Osteoblast (primary cell): ENCODE data around the gene BHLHE23. TPM values are rescaled to one million over a fixed set of nuclear protein-coding genes. Genes with fewer than 3 reads are reported as not detected.

Source experiments
- DNase-seq: peaks from one replicate; pipeline ENCODE4 v3.0.0; 2011; ENCODE audit warnings: low spot score, mixed read lengths; ENCODE audit not compliant: insufficient read length; ENCODE audit errors: missing footprints
- H2AFZ ChIP-seq: 2 replicates; pipeline ENCODE4 v1.6.0; 2011; ENCODE audit warnings: mild to moderate bottlenecking, low read length
- H3K27ac ChIP-seq: 2 replicates; pipeline ENCODE4 v1.5.1; 2011; ENCODE audit warnings: mild to moderate bottlenecking, low read depth, low read length, moderate library complexity
- H3K27me3 ChIP-seq: 2 replicates; pipeline ENCODE4 v1.6.0; 2012; ENCODE audit warnings: mild to moderate bottlenecking, control low read depth, inconsistent platforms, low read length, moderate library complexity; ENCODE audit not compliant: insufficient read depth
- H3K36me3 ChIP-seq: 2 replicates; pipeline ENCODE4 v1.5.1; 2011; ENCODE audit warnings: mild to moderate bottlenecking, low read length, control low read depth, moderate library complexity; ENCODE audit not compliant: insufficient read depth
- H3K4me1 ChIP-seq: 2 replicates; pipeline ENCODE4 v1.5.1; 2011; ENCODE audit warnings: mild to moderate bottlenecking, low read length, control low read depth, moderate library complexity; ENCODE audit not compliant: insufficient read depth
- H3K4me2 ChIP-seq: 2 replicates; pipeline ENCODE4 v1.6.0; 2011; ENCODE audit warnings: mild to moderate bottlenecking, low read length; ENCODE audit not compliant: insufficient read depth
- H3K4me3 ChIP-seq: fragments of 200-600 bp; sonication (generic); 3 replicates; pipeline ENCODE4 v1.5.1; 2012; ENCODE audit warnings: mild to moderate bottlenecking, low read length, inconsistent platforms; ENCODE audit not compliant: insufficient read depth
- H3K79me2 ChIP-seq: 2 replicates; pipeline ENCODE4 v1.6.0; 2012; ENCODE audit warnings: mild to moderate bottlenecking, low read length, control low read depth, inconsistent platforms; ENCODE audit not compliant: insufficient read depth
- H3K9me3 ChIP-seq: 2 replicates; pipeline ENCODE4 v1.5.1; 2011; ENCODE audit warnings: low read depth, low read length, control low read depth
- H4K20me1 ChIP-seq: 2 replicates; pipeline ENCODE4 v1.6.0; 2012; ENCODE audit warnings: mild to moderate bottlenecking, low read length, control low read depth; ENCODE audit not compliant: insufficient read depth
- total RNA-seq: library from RNA; depleted of rRNA; stranded (reverse); fragments of >200 nt; gene quantifications from 2 replicates; pipeline ENCODE4 v1.2.3, GENCODE V29; 2012
- TF ChIP-seq, protein P1 (sequence below): IDR thresholded peaks from 2 replicates; pipeline ENCODE4 v1.5.1; 2011; ENCODE audit warnings: mild to moderate bottlenecking, low read depth, low read length, moderate library complexity; ENCODE audit errors: extremely low read depth

BHLHE23 gene
- total RNA-seq, 1 donor, result not detected

DNA sequence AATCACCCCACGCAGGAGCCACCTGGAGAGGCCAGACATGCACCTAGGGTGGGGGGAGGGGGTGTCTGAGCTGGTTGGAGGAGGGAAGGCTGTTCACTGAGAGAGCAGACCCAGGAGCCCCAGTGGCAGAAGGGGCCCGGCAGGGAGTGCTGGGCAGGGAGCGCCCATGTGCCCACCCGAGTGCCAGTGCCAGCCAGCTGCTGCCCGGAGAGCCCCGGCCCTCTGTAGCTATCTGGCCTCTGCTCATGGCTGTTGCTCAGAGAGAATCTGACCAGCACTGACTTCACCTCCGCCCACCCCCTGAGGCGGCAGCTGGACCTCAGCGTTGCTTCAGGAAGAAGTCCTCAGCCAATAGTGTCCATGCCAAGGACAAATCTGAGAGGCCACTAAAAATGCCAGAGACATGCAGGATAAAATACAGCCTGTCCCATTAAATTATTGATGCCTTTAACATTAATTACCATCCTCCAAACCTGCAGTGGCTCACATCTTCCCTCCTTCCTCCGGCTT lies 31.5 kb downstream of the BHLHE23 start:
- Histone ChIP-seq H3K79me2 (no peaks in the 10 kb centered on the region), H3K4me1 (no peaks in the 10 kb centered on the region), H3K4me2 (no peak overlapping the region), H3K27ac (no peak overlapping the region), H4K20me1 (peaks cover 2% of the 10 kb centered on the region), H3K36me3 (no peaks in the 10 kb centered on the region), H2AFZ (no peak overlapping the region), H3K27me3 (peaks cover 66% of the 10 kb centered on the region), H3K4me3 (no peak overlapping the region), H3K9me3 (no peaks in the 10 kb centered on the region)
- no peak for DNase-seq
- TF ChIP-seq, protein P1, sequence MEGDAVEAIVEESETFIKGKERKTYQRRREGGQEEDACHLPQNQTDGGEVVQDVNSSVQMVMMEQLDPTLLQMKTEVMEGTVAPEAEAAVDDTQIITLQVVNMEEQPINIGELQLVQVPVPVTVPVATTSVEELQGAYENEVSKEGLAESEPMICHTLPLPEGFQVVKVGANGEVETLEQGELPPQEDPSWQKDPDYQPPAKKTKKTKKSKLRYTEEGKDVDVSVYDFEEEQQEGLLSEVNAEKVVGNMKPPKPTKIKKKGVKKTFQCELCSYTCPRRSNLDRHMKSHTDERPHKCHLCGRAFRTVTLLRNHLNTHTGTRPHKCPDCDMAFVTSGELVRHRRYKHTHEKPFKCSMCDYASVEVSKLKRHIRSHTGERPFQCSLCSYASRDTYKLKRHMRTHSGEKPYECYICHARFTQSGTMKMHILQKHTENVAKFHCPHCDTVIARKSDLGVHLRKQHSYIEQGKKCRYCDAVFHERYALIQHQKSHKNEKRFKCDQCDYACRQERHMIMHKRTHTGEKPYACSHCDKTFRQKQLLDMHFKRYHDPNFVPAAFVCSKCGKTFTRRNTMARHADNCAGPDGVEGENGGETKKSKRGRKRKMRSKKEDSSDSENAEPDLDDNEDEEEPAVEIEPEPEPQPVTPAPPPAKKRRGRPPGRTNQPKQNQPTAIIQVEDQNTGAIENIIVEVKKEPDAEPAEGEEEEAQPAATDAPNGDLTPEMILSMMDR, result no peak

DNA sequence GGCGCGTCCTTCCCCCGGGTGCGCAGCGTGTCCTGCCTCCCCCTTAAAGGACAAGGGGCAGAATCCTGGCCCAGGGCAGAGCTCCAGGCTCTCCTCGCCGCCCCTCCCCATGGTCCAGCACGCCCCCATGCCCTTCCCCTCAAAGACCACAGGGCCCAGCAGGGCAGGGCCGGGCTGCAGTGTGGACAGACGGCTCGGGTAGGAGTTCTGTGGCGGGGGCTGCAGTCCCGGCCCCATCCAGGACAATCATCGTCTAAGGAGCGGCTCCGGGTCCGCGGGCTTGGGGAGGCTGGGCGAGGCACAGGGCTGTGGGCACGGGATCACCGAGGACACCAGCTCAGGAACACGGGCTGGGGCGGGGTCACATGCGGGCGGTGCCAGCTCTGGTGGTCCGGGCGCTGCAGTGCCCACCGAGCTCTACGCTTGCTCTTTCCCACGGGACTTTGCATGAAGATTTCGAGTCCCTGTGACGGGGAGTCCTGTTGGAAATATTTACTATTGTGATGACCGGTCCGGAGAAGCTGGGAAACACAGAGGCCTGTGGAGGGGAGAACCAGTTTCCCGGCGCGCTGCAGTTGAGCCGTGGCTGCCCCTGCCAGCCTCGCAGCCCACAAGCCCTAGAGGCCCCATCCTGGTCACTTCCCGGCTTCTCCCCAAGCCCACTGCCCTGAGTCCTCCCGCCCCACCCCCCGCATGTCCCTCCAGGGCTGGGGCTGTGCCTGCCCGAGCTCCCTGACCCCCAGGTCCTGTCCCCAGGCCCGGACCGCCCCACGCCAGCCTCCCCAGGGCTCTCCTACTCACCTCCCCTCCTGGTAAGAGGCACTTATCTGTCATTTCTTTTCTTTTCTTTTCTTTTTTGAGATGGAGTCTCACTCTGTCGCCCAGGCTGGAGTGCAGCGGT lies 33.7 kb downstream of the BHLHE23 start:
- Histone ChIP-seq H3K27ac (no peak overlapping the region), H3K4me2 (peak overlapping the region; percentile 72), H2AFZ (no peak overlapping the region), H3K79me2 (no peaks in the 10 kb centered on the region), H3K27me3 (peaks cover 48% of the 10 kb centered on the region), H3K4me1 (no peaks in the 10 kb centered on the region), H3K9me3 (no peaks in the 10 kb centered on the region), H4K20me1 (peaks cover 9% of the 10 kb centered on the region), H3K4me3 (no peak overlapping the region), H3K36me3 (no peaks in the 10 kb centered on the region)
- TF ChIP-seq, protein P1, result no peak
- DNase-seq, result no peak

DNA sequence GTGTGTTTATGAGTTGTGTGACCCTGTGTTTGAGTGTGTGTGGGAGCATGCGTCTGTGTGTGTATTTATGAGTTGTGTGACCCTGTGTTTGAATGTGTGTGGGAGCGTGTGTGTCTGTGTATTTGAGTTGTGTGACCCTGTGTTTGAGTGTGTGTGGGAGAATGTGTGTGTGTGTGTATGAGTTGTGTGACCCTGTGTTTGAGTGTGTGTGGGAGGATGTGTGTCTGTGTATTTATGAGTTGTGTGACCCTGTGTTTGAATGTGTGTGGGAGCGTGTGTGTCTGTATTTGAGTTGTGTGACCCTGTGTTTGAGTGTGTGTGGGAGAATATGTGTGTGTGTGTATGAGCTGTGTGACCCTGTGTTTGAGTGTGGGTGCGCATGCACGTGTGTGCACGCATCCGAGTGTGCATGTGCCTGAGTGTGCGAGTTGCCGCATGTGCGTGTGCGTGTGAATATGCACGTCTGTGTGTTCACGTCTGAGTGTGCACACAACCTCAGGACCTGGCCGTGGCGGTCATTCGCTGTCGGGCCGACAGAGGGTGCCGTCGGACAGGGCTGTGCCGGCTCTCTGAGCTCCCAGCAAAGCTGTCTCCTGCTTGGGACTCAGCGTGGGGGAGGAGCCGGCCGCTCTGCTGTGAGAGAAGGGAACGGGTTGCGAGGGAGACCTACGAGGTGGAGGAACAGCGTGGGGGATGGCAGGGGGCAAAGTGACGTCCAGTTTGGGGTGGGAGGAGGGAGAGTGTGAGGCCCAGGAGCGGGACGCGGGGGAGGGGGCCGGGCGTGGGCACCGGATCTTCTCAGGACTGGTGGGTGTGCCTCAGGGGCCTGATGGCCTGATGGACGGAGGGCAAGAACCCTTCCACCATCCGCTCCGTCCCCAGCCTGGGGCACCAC lies 34.6 kb downstream of the BHLHE23 start:
- H3K4me3 ChIP-seq, result peak overlapping the region; percentile 39
- no peak overlapping the region for H2AFZ ChIP-seq
- no peaks in the 10 kb centered on the region for H3K9me3 ChIP-seq
- H4K20me1 ChIP-seq, result peaks cover 9% of the 10 kb centered on the region
- TF ChIP-seq, protein P1, result peak; percentile 81
- H3K27ac ChIP-seq, result no peak overlapping the region
- H3K36me3 ChIP-seq, result no peaks in the 10 kb centered on the region
- peak overlapping the region; percentile 72 for H3K4me2 ChIP-seq
- H3K27me3 ChIP-seq, result peaks cover 42% of the 10 kb centered on the region
- peak; percentile 100 for DNase-seq
- H3K4me1 ChIP-seq, result no peaks in the 10 kb centered on the region
- no peaks in the 10 kb centered on the region for H3K79me2 ChIP-seq
